ACC112 (cell line): Measurements from ENCODE around the gene KIF26B.

Experiments used
- H2AFZ ChIP-seq: fragments of 200-600 bp; sonication (generic); one replicate; pipeline ENCODE4 v1.6.0; 2017; ENCODE audit warnings: antibody characterized with exemption, low read length; ENCODE audit not compliant: unreplicated experiment
- H3K27ac ChIP-seq: fragments of 200-600 bp; sonication (generic); 2 replicates; pipeline ENCODE4 v1.5.1; 2014; ENCODE audit warnings: low read depth, mild to moderate bottlenecking, antibody characterized with exemption, low read length, moderate library complexity
- H3K27me3 ChIP-seq: fragments of 200-600 bp; sonication (generic); 2 replicates; pipeline ENCODE4 v1.6.1; 2014; ENCODE audit warnings: mild to moderate bottlenecking, antibody characterized with exemption, low read length, moderate library complexity, mixed read lengths; ENCODE audit not compliant: insufficient read depth
- H3K36me3 ChIP-seq: fragments of 200-600 bp; sonication (generic); 2 replicates; pipeline ENCODE4 v1.6.1; 2016; ENCODE audit warnings: mild to moderate bottlenecking, antibody characterized with exemption, low read length, moderate library complexity, mixed read lengths; ENCODE audit not compliant: insufficient read depth
- H3K4me1 ChIP-seq: fragments of 200-600 bp; sonication (generic); one replicate; pipeline ENCODE4 v1.6.1; 2016; ENCODE audit warnings: low read length, mixed read lengths; ENCODE audit not compliant: insufficient read depth, unreplicated experiment, control insufficient read depth
- H3K4me3 ChIP-seq: fragments of 200-600 bp; sonication (generic); 2 replicates; pipeline ENCODE4 v1.5.1; 2014; ENCODE audit warnings: mild to moderate bottlenecking, low read depth, low read length
- H3K79me2 ChIP-seq: fragments of 200-600 bp; sonication (generic); one replicate; pipeline ENCODE4 v1.6.0; 2016; ENCODE audit warnings: low read length; ENCODE audit not compliant: control insufficient read depth, unreplicated experiment, insufficient read depth

The KIF26B gene

DNA sequence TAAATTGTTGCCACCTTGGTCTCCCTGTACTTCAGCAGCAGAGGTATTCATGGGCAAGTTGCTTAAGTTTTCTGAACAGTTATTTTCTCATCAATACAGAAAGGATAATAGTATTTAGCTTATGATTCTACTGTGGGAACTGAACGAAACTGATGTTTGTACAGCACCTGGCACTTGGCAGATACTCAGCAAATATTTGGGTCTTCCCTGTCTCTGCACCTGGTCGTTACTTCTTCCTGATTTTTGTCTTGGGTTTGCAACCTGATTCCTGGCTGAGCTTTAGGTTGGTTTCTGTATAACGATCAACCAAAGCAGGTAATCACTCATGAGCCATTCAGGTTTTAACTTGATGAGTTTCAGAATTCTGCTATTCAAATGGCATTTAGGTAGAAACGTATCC is 490.6 kb downstream of the KIF26B start:
- H3K27me3 ChIP-seq: no peaks in the 10 kb centered on the region
- H2AFZ ChIP-seq: no peak overlapping the region
- no peaks in the 10 kb centered on the region for H3K36me3 ChIP-seq

DNA sequence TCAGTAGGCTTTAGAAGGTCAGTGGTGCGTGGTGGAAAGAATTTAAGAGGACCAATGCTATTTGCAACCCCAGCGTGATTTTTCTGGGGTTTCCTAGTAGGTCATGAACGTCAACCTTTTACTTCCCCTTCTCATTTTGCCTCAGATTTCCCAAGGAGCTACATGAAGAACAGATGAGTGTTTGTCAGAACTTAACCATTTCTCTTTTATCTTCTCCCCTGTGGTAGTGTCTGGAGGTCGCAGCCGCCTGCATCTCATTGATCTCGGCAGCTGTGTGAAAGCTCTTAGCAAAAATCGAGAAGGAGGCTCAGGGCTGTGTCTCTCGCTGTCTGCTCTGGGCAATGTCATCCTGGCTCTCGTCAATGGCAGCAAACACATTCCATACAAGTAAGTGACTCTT is 491.1 kb downstream of the KIF26B start:
- H3K79me2 ChIP-seq: no peaks in the 10 kb centered on the region
- no peak overlapping the region for H2AFZ ChIP-seq
- H3K36me3 ChIP-seq: no peaks in the 10 kb centered on the region
- H3K4me1 ChIP-seq: no peaks in the 10 kb centered on the region
- no peak overlapping the region for H3K27ac ChIP-seq
- no peak overlapping the region for H3K4me3 ChIP-seq
- no peaks in the 10 kb centered on the region for H3K27me3 ChIP-seq

More for the DNA sequence above, 490.6 kb downstream of the KIF26B start:
- Histone ChIP-seq H3K4me1 (no peaks in the 10 kb centered on the region), H3K4me3 (no peak overlapping the region), H3K27ac (no peak overlapping the region), H3K79me2 (no peaks in the 10 kb centered on the region)

DNA sequence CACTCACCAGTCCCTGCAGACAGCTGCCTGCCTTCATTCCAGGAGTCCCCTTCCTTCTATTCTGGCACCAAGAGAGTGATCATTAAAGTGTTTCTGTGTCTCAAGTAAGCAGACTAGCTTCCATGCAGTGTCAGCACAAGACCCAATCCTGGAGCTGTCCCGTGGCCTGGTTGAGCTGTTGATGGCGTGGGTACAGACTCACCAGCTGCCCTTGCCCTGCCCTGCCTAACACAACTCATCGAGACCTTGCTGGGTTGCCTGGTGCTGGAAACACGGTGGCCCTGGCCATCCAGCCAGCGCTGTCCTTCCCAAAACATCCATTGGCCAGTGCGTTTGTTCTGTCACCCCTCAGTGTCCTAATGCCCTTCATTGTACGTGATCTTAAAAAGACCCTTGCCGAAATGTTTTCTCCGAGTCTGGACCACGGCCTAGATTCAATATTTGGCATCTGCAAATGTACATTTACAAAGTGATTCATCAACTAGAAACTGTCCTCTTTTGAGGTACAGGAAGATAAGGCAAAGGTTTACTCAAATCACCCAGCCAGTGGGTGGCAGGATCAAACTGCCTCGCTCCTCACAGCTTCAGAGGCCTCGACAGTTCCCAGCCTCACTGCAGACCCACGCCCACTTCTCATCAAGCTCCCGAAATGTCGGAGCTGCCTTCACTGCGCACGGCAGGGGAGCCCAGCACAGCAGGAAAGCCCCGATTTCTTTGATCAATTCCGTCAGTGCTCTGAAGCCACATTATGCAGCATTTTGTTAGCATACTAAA is 494.2 kb downstream of the KIF26B start:
- Histone ChIP-seq H3K4me3 (no peak overlapping the region), H2AFZ (no peak overlapping the region), H3K27me3 (no peaks in the 10 kb centered on the region), H3K4me1 (no peaks in the 10 kb centered on the region), H3K36me3 (no peaks in the 10 kb centered on the region), H3K27ac (no peak overlapping the region), H3K79me2 (no peaks in the 10 kb centered on the region)

DNA sequence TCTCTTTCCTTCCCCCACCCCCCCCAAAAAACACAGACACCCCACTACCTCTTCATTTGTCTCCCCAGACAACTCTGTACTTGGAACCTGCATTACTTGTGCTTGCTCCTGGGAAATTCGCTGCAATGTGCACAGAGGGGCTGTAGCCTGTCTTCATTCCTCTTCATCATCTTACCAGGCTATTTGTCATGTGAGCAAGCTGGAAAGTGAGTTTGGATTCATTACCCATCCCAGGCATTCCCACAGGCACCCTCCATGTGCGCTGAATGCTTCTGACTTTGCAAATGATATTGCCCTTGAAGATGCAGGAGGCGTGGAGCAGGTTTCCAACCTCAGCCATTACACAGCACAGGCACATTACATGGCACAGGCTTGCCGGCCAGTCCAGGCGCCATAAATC is 494.9 kb downstream of the KIF26B start:
- Histone ChIP-seq H3K4me1 (no peaks in the 10 kb centered on the region), H3K27me3 (no peaks in the 10 kb centered on the region), H3K27ac (no peak overlapping the region), H3K4me3 (no peak overlapping the region), H3K36me3 (no peaks in the 10 kb centered on the region), H2AFZ (no peak overlapping the region), H3K79me2 (no peaks in the 10 kb centered on the region)

DNA sequence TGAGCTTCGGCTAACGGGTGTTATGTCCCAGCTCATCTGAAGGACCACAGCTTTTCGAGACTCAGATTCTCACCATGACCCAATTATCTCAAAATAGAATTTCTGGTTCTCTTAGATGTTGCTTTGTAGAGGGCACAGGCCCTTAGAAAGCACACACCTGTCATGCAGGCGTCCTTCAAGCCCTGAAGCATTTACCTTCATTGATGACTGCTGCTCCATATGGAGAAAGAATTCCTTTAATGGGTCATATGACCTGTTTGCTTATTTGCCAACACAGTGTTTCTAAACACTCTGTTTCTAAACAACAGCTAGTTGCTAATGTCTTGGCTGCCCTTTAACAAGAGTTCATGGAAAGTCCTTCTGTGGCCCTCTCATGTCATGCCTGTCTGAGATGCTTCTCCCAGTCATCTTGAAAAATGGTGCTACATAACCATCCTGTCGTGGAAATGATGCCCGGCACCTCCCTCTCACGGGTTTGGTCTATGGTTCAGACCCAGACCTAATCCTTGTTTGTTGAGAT is 495.7 kb downstream of the KIF26B start:
- H3K27ac ChIP-seq: no peak overlapping the region
- H3K4me1 ChIP-seq: no peaks in the 10 kb centered on the region
- H3K4me3 ChIP-seq: no peak overlapping the region
- H3K36me3 ChIP-seq: no peaks in the 10 kb centered on the region
- H3K79me2 ChIP-seq: no peaks in the 10 kb centered on the region
- no peaks in the 10 kb centered on the region for H3K27me3 ChIP-seq
- no peak overlapping the region for H2AFZ ChIP-seq

DNA sequence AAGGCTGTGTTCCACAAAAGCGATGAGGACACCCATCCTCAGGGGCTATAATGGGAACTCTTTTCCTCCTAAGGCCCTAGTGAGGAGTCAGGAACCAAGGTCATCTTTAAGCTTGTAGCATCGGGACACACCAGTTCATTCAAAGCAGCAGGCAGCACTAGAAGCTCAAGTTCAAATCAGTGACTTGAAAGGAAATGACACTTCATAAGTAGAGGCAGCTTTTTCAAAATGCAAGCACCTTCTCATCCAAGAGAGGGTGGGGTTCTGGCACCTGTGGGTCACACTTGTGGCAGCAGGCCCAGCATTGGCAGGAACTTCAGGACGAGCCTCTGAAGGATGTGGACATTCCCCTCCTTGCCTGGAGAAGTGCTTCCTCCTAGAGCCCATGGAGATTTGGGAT is 496.3 kb downstream of the KIF26B start:
- no peaks in the 10 kb centered on the region for H3K27me3 ChIP-seq
- no peak overlapping the region for H2AFZ ChIP-seq
- no peaks in the 10 kb centered on the region for H3K4me1 ChIP-seq
- H3K4me3 ChIP-seq: no peak overlapping the region
- H3K27ac ChIP-seq: no peak overlapping the region
- H3K79me2 ChIP-seq: no peaks in the 10 kb centered on the region
- no peaks in the 10 kb centered on the region for H3K36me3 ChIP-seq

DNA sequence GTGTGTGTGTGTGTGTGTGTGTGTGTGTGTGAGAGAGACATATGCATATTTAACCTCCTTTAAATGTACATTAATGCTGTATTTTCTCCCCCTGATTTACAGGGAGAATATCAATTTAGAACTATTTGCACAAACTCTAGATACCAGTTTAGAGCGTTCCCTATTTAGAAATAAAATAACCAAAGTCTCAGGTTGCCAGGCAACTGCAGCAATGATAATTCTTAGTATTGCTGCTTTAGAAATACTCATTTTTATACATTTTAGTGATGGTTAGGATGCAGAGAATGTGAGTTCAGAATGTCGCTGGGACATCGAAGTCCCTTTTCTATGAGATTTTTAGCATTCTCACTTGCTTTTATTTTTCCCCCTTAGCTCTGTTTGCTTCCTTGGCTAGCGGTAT is 497.3 kb downstream of the KIF26B start:
- no peaks in the 10 kb centered on the region for H3K27me3 ChIP-seq
- no peaks in the 10 kb centered on the region for H3K4me1 ChIP-seq
- no peaks in the 10 kb centered on the region for H3K79me2 ChIP-seq
- H3K4me3 ChIP-seq: no peak overlapping the region
- H3K36me3 ChIP-seq: no peaks in the 10 kb centered on the region
- H2AFZ ChIP-seq: no peak overlapping the region
- no peak overlapping the region for H3K27ac ChIP-seq

DNA sequence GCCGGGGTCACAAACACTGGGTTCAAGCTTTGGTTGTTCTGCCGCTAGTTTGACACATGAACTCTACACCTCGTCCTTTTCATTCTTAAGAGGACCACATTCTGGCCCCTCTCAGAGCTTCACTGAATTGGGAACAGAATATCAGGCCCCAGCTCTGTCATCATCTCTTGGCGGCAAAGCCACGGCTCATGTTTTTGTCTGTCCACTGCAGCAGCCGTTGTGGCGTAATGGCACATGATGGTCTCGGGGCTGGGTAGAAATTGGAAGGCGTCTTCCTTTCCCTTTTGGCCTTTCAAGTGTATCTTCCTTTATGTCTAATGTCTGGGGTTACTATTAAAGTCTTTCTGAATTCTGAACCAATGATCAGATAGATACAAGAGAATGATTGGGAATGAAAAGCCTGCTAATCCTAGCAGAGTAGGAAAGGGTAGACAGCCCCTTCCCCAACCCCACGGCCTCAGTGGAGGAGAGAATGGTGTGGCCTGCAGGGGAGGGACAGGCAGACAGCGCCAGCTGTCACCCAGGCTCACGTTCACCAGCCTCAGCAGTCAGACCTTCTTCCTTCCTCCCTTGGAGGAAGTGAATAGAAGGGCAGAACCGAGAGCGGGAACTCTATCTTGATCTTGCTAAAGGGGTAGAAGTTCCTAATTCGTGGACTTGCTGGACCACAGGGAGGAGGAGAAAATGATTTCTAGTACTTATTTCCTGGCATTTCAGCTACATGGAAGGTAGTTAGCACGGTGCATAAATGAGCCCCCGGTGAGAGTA is 498.1 kb downstream of the KIF26B start:
- Histone ChIP-seq H3K4me1 (no peaks in the 10 kb centered on the region), H3K79me2 (no peaks in the 10 kb centered on the region), H3K4me3 (no peak overlapping the region), H3K36me3 (no peaks in the 10 kb centered on the region), H3K27ac (no peak overlapping the region), H3K27me3 (no peaks in the 10 kb centered on the region), H2AFZ (no peak overlapping the region)

DNA sequence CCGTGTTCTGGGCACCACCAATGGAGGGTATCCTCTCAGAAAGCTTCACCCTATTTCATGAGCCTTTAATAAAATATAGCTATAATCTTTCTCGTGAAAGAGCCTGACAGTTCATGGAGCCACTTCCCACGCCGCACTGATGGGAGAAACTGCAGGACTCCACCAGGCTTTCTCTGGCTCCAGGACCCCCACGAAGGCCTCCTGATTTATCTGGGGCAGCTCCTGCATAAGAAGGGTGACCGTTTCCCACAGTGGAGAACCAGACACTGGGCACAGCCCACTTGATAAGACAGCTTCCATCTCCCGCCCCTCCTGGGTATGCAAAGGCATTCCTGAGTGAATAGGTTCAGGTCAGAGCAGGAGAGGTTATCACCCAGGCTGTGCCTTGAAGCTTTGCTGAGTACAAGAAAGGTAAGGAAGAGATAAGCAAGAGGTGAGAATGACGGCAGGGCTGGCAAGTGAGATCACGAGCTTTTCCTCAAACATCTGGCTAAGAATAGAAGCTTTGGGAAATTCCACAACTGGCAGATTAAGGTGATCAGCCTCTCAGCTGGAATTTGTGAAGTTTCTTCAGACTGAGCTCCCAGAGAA is 499.8 kb downstream of the KIF26B start:
- Histone ChIP-seq H3K27ac (no peak overlapping the region), H3K4me3 (no peak overlapping the region), H3K36me3 (no peaks in the 10 kb centered on the region), H3K4me1 (no peaks in the 10 kb centered on the region), H3K27me3 (no peaks in the 10 kb centered on the region), H2AFZ (no peak overlapping the region), H3K79me2 (no peaks in the 10 kb centered on the region)

DNA sequence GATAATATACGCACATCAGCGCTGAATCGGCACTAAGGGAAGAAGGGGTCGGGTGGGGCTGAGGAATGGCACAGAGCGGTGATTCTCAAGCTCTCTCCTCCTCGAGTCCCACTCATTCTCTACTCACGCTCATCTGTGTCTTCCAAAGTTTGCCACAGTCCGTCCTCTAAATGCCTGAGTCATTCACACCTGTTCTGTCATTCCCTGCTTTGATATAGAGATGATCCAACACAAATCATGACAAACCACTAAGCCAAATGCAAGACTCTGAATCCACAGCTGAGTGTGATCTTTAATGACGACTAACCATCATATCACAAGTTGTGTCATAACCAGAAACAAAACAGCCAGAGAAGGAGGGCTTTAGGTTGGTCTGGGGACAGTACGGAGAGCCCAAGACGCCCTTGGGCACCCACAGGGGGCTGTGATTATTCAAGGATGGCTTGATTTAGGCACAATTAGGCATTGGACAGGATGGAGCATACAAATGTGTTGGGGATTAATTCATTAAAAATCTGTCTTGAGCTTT is 501.5 kb downstream of the KIF26B start:
- Histone ChIP-seq H3K36me3 (no peaks in the 10 kb centered on the region), H3K4me3 (no peak overlapping the region), H3K27ac (no peak overlapping the region), H3K27me3 (no peaks in the 10 kb centered on the region), H3K79me2 (no peaks in the 10 kb centered on the region), H3K4me1 (no peaks in the 10 kb centered on the region), H2AFZ (no peak overlapping the region)
